Measurements from ENCODE around the gene SNAI3.

- TF ChIP-seq CTCF (IDR thresholded peaks at IDR 0.05) (no peak), POLR2A (IDR thresholded peaks at IDR 0.05) (no peak)
Observed at GRCh38 chr16:88651989-88652761, 34.1 kb downstream of the SNAI3 start.

All from thyroid gland (tissue), 4 donors.